HCT116 (cell line): ENCODE results near the gene TEX2. TPM values are rescaled to one million over a fixed set of nuclear protein-coding genes. Genes with fewer than 3 reads are reported as not detected.

ENCODE experiments used
- ATAC-seq: fragments of 200-7000 bp; cut with Tn5 transposase; 2 replicates; pipeline ENCODE4 v1.9.1; 2020; ENCODE audit warnings: mild to moderate bottlenecking, moderate library complexity
- BruUV-seq: library from RNA; stranded (reverse); fragments of 400-500 nt; replicated peaks from 2 replicates; lab custom pipeline; 2021; lab: Mats Ljungman, UMichigan
- CTCF ChIA-PET: fragments of 300-600 bp; sonication (Branson Sonifier 250); formaldehyde crosslinking; loops from one replicate; lab custom pipeline; 2021; ENCODE audit warnings: antibody characterized with exemption; lab: Charles Lee
- POLR2A ChIA-PET: fragments of 300-600, 350-600 bp; sonication (Branson Sonifier 250); formaldehyde crosslinking; loops from one replicate; lab custom pipeline; 2021; ENCODE audit warnings: antibody characterized with exemption; lab: Charles Lee
- RAD21 ChIA-PET, 2 experiments: fragments of 300-600 bp; sonication (Branson Sonifier 250); formaldehyde crosslinking; loops; one replicate each; lab custom pipeline; 2023; ENCODE audit warnings: low total read pairs in 2 of 2; ENCODE audit not compliant: uncharacterized antibody in 2 of 2, unreplicated experiment in 2 of 2, low non-redundant PET in 1 of 2; lab: Charles Lee
- DNase-seq: peaks from one replicate; pipeline ENCODE4 v3.0.0-alpha.2; 2010; ENCODE audit warnings: low read depth, low spot score
- H2AFZ ChIP-seq: fragments of 200-600 bp; shearing (Covaris generic), sonication (generic); 2 replicates; pipeline ENCODE4 v1.6.1; 2017; ENCODE audit warnings: low read depth, mixed run types, mixed read lengths, antibody characterized with exemption, low read length; ENCODE audit not compliant: poor library complexity, severe bottlenecking
- H3K27ac ChIP-seq: 2 replicates; pipeline ENCODE4 v1.5.1; 2012; ENCODE audit warnings: low read depth, low read length
- H3K27me3 ChIP-seq: fragments of 200-600 bp; sonication (generic); 2 replicates; pipeline ENCODE4 v1.6.1; 2016; ENCODE audit warnings: mixed run types, low read length, mixed read lengths; ENCODE audit not compliant: insufficient read depth
- H3K36me3 ChIP-seq, 2 experiments: fragments of 200-500 bp in 1 of 2; fragments of 200-600 bp in 1 of 2; sonication (Bioruptor generic) in 1 of 2; sonication (generic) in 1 of 2; 2 replicates each; pipeline versions ENCODE4 v1.5.1 to v1.6.1; 2014 to 2016; ENCODE audit warnings: low read length in 2 of 2, inconsistent platforms in 1 of 2, mixed read lengths in 1 of 2, mixed run types in 1 of 2; ENCODE audit not compliant: insufficient read depth in 2 of 2, control insufficient read depth in 1 of 2
- H3K4me1 ChIP-seq, 2 experiments: fragments of 200-600 bp in 1 of 2; sonication (generic) in 1 of 2; 2 replicates each; pipeline versions ENCODE4 v1.5.1 to v1.6.1; 2012 to 2017; ENCODE audit warnings: low read length in 2 of 2, inconsistent platforms in 1 of 2, mild to moderate bottlenecking in 1 of 2, mixed read lengths in 1 of 2, mixed run types in 1 of 2, moderate library complexity in 1 of 2; ENCODE audit not compliant: insufficient read depth in 2 of 2, control insufficient read depth in 1 of 2
- H3K4me2 ChIP-seq: fragments of 200-600 bp; sonication (generic); 2 replicates; pipeline ENCODE4 v1.6.1; 2017; ENCODE audit warnings: mixed run types, low read length, mixed read lengths
- H3K4me3 ChIP-seq, 2 experiments: fragments of 200-600 bp in 1 of 2; sonication (generic) in 1 of 2; replicated peaks in 1 of 2; 2 replicates each; pipeline ENCODE4 v1.5.1; 2011 to 2016; ENCODE audit warnings: low read length in 2 of 2, control low read depth in 1 of 2, low read depth in 1 of 2, mild to moderate bottlenecking in 1 of 2, mixed read lengths in 1 of 2, mixed run types in 1 of 2
- H3K79me2 ChIP-seq: fragments of 200-600 bp; sonication (generic); 2 replicates; pipeline ENCODE4 v1.6.1; 2017; ENCODE audit warnings: mild to moderate bottlenecking, mixed run types, low read length, moderate library complexity, mixed read lengths; ENCODE audit not compliant: insufficient read depth
- H3K9ac ChIP-seq: fragments of 200-600 bp; sonication (generic); 2 replicates; pipeline ENCODE4 v1.6.1; 2016; ENCODE audit warnings: low read length, mixed read lengths
- H3K9me2 ChIP-seq: fragments of 200-600 bp; sonication (generic), shearing (Covaris generic); 2 replicates; pipeline ENCODE4 v1.6.1; 2017; ENCODE audit warnings: mixed run types, mild to moderate bottlenecking, moderate library complexity; ENCODE audit not compliant: insufficient read depth
- H3K9me3 ChIP-seq, 2 experiments: fragments of 200-500 bp in 1 of 2; fragments of 200-600 bp in 1 of 2; sonication (Bioruptor generic) in 1 of 2; sonication (generic) in 1 of 2; 2 replicates each; pipeline ENCODE4 v1.6.1; 2014 to 2017; ENCODE audit warnings: low read length in 2 of 2, mixed read lengths in 2 of 2, inconsistent platforms in 1 of 2, low read depth in 1 of 2, mild to moderate bottlenecking in 1 of 2, mixed run types in 1 of 2, moderate library complexity in 1 of 2; ENCODE audit not compliant: control insufficient read depth in 1 of 2, insufficient read depth in 1 of 2
- H4K20me1 ChIP-seq: fragments of 200-600 bp; sonication (generic), shearing (Covaris generic); 2 replicates; pipeline ENCODE4 v1.6.1; 2017; ENCODE audit warnings: mixed run types, mild to moderate bottlenecking, moderate library complexity; ENCODE audit not compliant: insufficient read depth
- ATF3 ChIP-seq: IDR thresholded peaks from 2 replicates; pipeline ENCODE4 v1.6.1; 2012
- CBX3 ChIP-seq: IDR thresholded peaks from 2 replicates; pipeline ENCODE4 v1.6.1; 2012; ENCODE audit warnings: low read depth
- EGR1 ChIP-seq: IDR thresholded peaks from 2 replicates; pipeline ENCODE4 v1.6.1; 2012; ENCODE audit warnings: low read depth
- ELF1 ChIP-seq: IDR thresholded peaks from 2 replicates; pipeline ENCODE4 v1.6.1; 2012; ENCODE audit warnings: low read depth, borderline replicate concordance
- EZH2 ChIP-seq: fragments of 200-600 bp; sonication (generic); IDR thresholded peaks from 2 replicates; pipeline ENCODE4 v1.6.1; 2017; ENCODE audit warnings: antibody characterized with exemption, mixed run types
- EZH2phosphoT487 ChIP-seq: fragments of 200-600 bp; IDR thresholded peaks from 2 replicates; pipeline ENCODE4 v1.6.1; 2018; ENCODE audit warnings: antibody characterized with exemption, borderline replicate concordance
- FOSL1 ChIP-seq: IDR thresholded peaks from 2 replicates; pipeline ENCODE4 v1.6.1; 2012; ENCODE audit warnings: low read depth
- JUND ChIP-seq: IDR thresholded peaks from 2 replicates; pipeline ENCODE4 v1.6.1; 2012
- POLR2AphosphoS5 ChIP-seq: IDR thresholded peaks from 2 replicates; pipeline ENCODE4 v1.6.1; 2011; ENCODE audit warnings: mild to moderate bottlenecking, low read depth, low read length, moderate library complexity
- RAD21 ChIP-seq: IDR thresholded peaks from 2 replicates; pipeline ENCODE4 v1.6.1; 2012; ENCODE audit warnings: low read depth, mild to moderate bottlenecking
- SIN3A ChIP-seq: IDR thresholded peaks from 2 replicates; pipeline ENCODE4 v1.6.1; 2012; ENCODE audit warnings: low read depth
- SP1 ChIP-seq: IDR thresholded peaks from 2 replicates; pipeline ENCODE4 v1.6.1; 2012; ENCODE audit warnings: low read depth
- TCF7L2 ChIP-seq: IDR thresholded peaks from 2 replicates; pipeline ENCODE4 v1.7.0; 2011; ENCODE audit warnings: borderline replicate concordance, inconsistent platforms; ENCODE audit not compliant: insufficient read depth, insufficient read length; ENCODE audit errors: extremely low read depth
- YY1 ChIP-seq: IDR thresholded peaks from 2 replicates; pipeline ENCODE4 v1.6.1; 2011; ENCODE audit warnings: low read length, low read depth, moderate library complexity, mild to moderate bottlenecking; ENCODE audit not compliant: insufficient replicate concordance; ENCODE audit errors: extremely low read depth
- ZBTB33 ChIP-seq: IDR thresholded peaks from 2 replicates; pipeline ENCODE4 v1.6.1; 2011; ENCODE audit warnings: mild to moderate bottlenecking, low read length, moderate library complexity; ENCODE audit not compliant: insufficient replicate concordance; ENCODE audit errors: extremely low read depth
- ZFX ChIP-seq: fragments of 450-650 bp; IDR thresholded peaks from 2 replicates; pipeline ENCODE4 v1.6.1; 2017
- ZNF274 ChIP-seq: fragments of 200-500 bp; sonication (Bioruptor generic); IDR thresholded peaks from 2 replicates; pipeline ENCODE4 v1.6.1; 2014; ENCODE audit warnings: mild to moderate bottlenecking, low read depth, low read length, inconsistent platforms
- intact Hi-C: fragments of 100-400 bp; cut with micrococcal nuclease; formaldehyde crosslinking; loops from 2 replicates; pipeline ENCODE4 v1.10.0; 2022
- total RNA-seq: library from RNA; stranded (reverse); gene quantifications from one replicate; pipeline ENCODE4 v1.2.1, GENCODE V29; 2021; ENCODE audit not compliant: unreplicated experiment
- TF ChIP-seq, protein P1 (sequence below), 3 experiments: fragments of 200-600 bp in 1 of 3; sonication (generic) in 1 of 3; IDR thresholded peaks in 2 of 3; conservative IDR thresholded peaks in 1 of 3; 2 replicates each; pipeline ENCODE4 v1.5.1; 2012 to 2017; ENCODE audit warnings: low read depth in 2 of 3, low read length in 2 of 3, antibody characterized with exemption in 1 of 3, borderline replicate concordance in 1 of 3, control low read depth in 1 of 3, mild to moderate bottlenecking in 1 of 3, mixed read lengths in 1 of 3, mixed run types in 1 of 3, moderate library complexity in 1 of 3; ENCODE audit not compliant: insufficient read depth in 1 of 3
- TF ChIP-seq, protein P2 (sequence below): IDR thresholded peaks from 2 replicates; pipeline ENCODE4 v1.6.1; 2012; ENCODE audit warnings: low read depth
- TF ChIP-seq, protein P3 (sequence below): IDR thresholded peaks from 2 replicates; pipeline ENCODE4 v1.6.1; 2012

The TEX2 gene
- total RNA-seq, 1 experiment from 2014 or later, result 24.6 TPM

DNA sequence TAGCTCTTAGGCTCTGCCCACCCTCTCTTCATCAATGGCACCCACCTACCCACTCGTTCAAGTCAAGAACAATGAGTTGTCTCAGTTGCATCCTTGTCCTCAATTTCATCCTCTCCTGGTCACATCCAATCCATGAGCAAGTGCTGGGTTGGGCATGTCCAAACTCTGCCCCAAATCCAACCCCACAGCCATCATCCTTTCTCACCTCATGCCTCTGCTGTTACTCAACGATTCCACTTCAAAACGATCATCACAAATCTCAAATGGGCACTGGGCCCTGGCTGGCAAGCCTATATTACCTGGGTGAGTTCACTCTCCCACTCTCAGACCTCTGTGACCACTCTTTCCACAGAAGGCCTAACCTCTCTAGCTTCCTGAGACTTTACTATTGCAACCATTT lies 12.0 kb upstream of the TEX2 start:
- H3K27ac ChIP-seq, result no peak overlapping the region
- CTCF ChIA-PET, result no interaction called here
- no peak overlapping the region for H2AFZ ChIP-seq
- no peaks in the 10 kb centered on the region for H3K79me2 ChIP-seq
- DNase-seq (no peak), ATAC-seq (no peak)
- H3K4me1 ChIP-seq, result peaks cover 0 to 7% of the 10 kb centered on the region in 2 experiments; a peak in 2 of 4 replicates
- no peaks in the 10 kb centered on the region for H3K27me3 ChIP-seq
- H4K20me1 ChIP-seq, result no peaks in the 10 kb centered on the region
- BruUV-seq, result no TSS peak
- H3K9ac ChIP-seq, result no peak overlapping the region
- POLR2A ChIA-PET, result no interaction called here
- no peak overlapping the region for H3K4me2 ChIP-seq
- RAD21 ChIA-PET, result no interaction called here
- no peaks in the 10 kb centered on the region for H3K36me3 ChIP-seq
- intact Hi-C loops, result no loop called here
- no peak for TF ChIP-seq FOSL1
- no peak for TF ChIP-seq EZH2phosphoT487
- no peak for TF ChIP-seq EGR1
- TF ChIP-seq, protein P1, sequence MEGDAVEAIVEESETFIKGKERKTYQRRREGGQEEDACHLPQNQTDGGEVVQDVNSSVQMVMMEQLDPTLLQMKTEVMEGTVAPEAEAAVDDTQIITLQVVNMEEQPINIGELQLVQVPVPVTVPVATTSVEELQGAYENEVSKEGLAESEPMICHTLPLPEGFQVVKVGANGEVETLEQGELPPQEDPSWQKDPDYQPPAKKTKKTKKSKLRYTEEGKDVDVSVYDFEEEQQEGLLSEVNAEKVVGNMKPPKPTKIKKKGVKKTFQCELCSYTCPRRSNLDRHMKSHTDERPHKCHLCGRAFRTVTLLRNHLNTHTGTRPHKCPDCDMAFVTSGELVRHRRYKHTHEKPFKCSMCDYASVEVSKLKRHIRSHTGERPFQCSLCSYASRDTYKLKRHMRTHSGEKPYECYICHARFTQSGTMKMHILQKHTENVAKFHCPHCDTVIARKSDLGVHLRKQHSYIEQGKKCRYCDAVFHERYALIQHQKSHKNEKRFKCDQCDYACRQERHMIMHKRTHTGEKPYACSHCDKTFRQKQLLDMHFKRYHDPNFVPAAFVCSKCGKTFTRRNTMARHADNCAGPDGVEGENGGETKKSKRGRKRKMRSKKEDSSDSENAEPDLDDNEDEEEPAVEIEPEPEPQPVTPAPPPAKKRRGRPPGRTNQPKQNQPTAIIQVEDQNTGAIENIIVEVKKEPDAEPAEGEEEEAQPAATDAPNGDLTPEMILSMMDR (IDR thresholded peaks at IDR 0.05 in 2 of 3, conservative IDR thresholded peaks at IDR 0.05 in 1 of 3; ENCODE audit: borderline replicate concordance in 1 of 3, insufficient read depth in 1 of 3, low read depth in 2 of 3, low read length in 2 of 3), result no peak
- TF ChIP-seq ZBTB33, result no peak
- no peak for TF ChIP-seq ZFX
- TF ChIP-seq CBX3, result no peak
- no peak for TF ChIP-seq POLR2AphosphoS5
- TF ChIP-seq ATF3, result no peak
- TF ChIP-seq TCF7L2, result no peak
- TF ChIP-seq, protein P2, sequence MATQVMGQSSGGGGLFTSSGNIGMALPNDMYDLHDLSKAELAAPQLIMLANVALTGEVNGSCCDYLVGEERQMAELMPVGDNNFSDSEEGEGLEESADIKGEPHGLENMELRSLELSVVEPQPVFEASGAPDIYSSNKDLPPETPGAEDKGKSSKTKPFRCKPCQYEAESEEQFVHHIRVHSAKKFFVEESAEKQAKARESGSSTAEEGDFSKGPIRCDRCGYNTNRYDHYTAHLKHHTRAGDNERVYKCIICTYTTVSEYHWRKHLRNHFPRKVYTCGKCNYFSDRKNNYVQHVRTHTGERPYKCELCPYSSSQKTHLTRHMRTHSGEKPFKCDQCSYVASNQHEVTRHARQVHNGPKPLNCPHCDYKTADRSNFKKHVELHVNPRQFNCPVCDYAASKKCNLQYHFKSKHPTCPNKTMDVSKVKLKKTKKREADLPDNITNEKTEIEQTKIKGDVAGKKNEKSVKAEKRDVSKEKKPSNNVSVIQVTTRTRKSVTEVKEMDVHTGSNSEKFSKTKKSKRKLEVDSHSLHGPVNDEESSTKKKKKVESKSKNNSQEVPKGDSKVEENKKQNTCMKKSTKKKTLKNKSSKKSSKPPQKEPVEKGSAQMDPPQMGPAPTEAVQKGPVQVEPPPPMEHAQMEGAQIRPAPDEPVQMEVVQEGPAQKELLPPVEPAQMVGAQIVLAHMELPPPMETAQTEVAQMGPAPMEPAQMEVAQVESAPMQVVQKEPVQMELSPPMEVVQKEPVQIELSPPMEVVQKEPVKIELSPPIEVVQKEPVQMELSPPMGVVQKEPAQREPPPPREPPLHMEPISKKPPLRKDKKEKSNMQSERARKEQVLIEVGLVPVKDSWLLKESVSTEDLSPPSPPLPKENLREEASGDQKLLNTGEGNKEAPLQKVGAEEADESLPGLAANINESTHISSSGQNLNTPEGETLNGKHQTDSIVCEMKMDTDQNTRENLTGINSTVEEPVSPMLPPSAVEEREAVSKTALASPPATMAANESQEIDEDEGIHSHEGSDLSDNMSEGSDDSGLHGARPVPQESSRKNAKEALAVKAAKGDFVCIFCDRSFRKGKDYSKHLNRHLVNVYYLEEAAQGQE, result no peak
- TF ChIP-seq EZH2, result no peak
- no peak for TF ChIP-seq YY1
- TF ChIP-seq, protein P3, sequence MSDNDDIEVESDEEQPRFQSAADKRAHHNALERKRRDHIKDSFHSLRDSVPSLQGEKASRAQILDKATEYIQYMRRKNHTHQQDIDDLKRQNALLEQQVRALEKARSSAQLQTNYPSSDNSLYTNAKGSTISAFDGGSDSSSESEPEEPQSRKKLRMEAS, result no peak
- TF ChIP-seq RAD21, result no peak
- TF ChIP-seq ELF1, result no peak
- no peak for TF ChIP-seq JUND
- TF ChIP-seq SIN3A, result no peak
- TF ChIP-seq ZNF274, result no peak
- no peak for TF ChIP-seq SP1
- no peak overlapping the region for H3K4me3 ChIP-seq
- H3K9me2 ChIP-seq, result no peaks in the 10 kb centered on the region
- H3K9me3 ChIP-seq, result peaks cover 0 to 9% of the 10 kb centered on the region in 2 experiments; a peak in 1 of 4 replicates
